ENCODE measurements around the gene ARF1.

ARF1 gene

GRCh38 chr1:228071839-228072657, 10.5 kb upstream of the ARF1 start:
- no peak for DNase-seq (ENCODE audit: low read depth, low spot score)

GRCh38 chr1:228072658-228073043, 9.9 kb upstream of the ARF1 start:
- no peak for DNase-seq (ENCODE audit: low read depth, low spot score)

- no peak for DNase-seq (ENCODE audit: low read depth, low spot score)
Observed at GRCh38 chr1:228073061-228073856, 9.2 kb upstream of the ARF1 start.

GRCh38 chr1:228073857-228074545, 8.5 kb upstream of the ARF1 start:
- DNase-seq (ENCODE audit: low read depth, low spot score), result no peak

- DNase-seq (ENCODE audit: low read depth, low spot score), result no peak
Observed at GRCh38 chr1:228074954-228075730, 7.4 kb upstream of the ARF1 start.

GRCh38 chr1:228075801-228076271, 6.7 kb upstream of the ARF1 start:
- no peak for DNase-seq (ENCODE audit: low read depth, low spot score)

- no peak for DNase-seq (ENCODE audit: low read depth, low spot score)
Observed at GRCh38 chr1:228076796-228077430, 5.6 kb upstream of the ARF1 start.

GRCh38 chr1:228077565-228078330, 4.8 kb upstream of the ARF1 start:
- no peak for DNase-seq (ENCODE audit: low read depth, low spot score)

GRCh38 chr1:228079013-228079412, 3.5 kb upstream of the ARF1 start:
- DNase-seq (ENCODE audit: low read depth, low spot score), result no peak

- no peak for DNase-seq (ENCODE audit: low read depth, low spot score)
Observed at GRCh38 chr1:228079601-228080263, 2.8 kb upstream of the ARF1 start.

- DNase-seq (ENCODE audit: low read depth, low spot score), result no peak
Observed at GRCh38 chr1:228081144-228081543, 1.4 kb upstream of the ARF1 start.

GRCh38 chr1:228081578-228082213, 812 bp upstream of the ARF1 start:
- no peak for DNase-seq (ENCODE audit: low read depth, low spot score)

GRCh38 chr1:228082918-228083870, 686 bp downstream of the ARF1 start:
- no peak for DNase-seq (ENCODE audit: low read depth, low spot score)

- no peak for DNase-seq (ENCODE audit: low read depth, low spot score)
Observed at GRCh38 chr1:228083871-228084278, 1.4 kb downstream of the ARF1 start.

GRCh38 chr1:228084325-228084724, 1.8 kb downstream of the ARF1 start:
- DNase-seq (ENCODE audit: low read depth, low spot score), result no peak

- no peak for DNase-seq (ENCODE audit: low read depth, low spot score)
Observed at GRCh38 chr1:228084797-228085196, 2.3 kb downstream of the ARF1 start.

GRCh38 chr1:228085287-228085951, 2.9 kb downstream of the ARF1 start:
- no peak for DNase-seq (ENCODE audit: low read depth, low spot score)

All from iPS DF 19.7 (cell line).